AG20443 (cell line): ENCODE measurements around the gene KCMF1.
"Not testable (repeated sequence)": the region's sequence is repeated elsewhere in the genome, so short reads cannot be mapped to it uniquely, and the experiment has no call there.

Experiments
- DNase-seq: peaks from one replicate; pipeline ENCODE4 v3.0.0; 2012; ENCODE audit warnings: low spot score, mixed read lengths

KCMF1 gene

GRCh38 chr2:84970868-84971509 lies at the start of gene KCMF1:
TSS of gene KCMF1 (plus strand) at chr2:84971161. CDS start at chr2:84971452, 291 bp downstream.
- DNase-seq = peak; percentile 93

GRCh38 chr2:84923009-84923408 lies 48.0 kb upstream of the KCMF1 start:
- DNase-seq = no peak

- DNase-seq = peak; percentile 32
Measured at GRCh38 chr2:84924173-84925106, 46.5 kb upstream of the KCMF1 start.

GRCh38 chr2:84925336-84925723 lies 45.6 kb upstream of the KCMF1 start:
- DNase-seq = no peak

GRCh38 chr2:84925724-84926376 lies 45.1 kb upstream of the KCMF1 start:
- DNase-seq = peak; percentile 78

- DNase-seq = no peak
Measured at GRCh38 chr2:84927275-84927627, 43.7 kb upstream of the KCMF1 start.

- no peak for DNase-seq
Measured at GRCh38 chr2:84931384-84931821, 39.6 kb upstream of the KCMF1 start.

- DNase-seq = no peak
Measured at GRCh38 chr2:84938194-84938879, 32.6 kb upstream of the KCMF1 start.

GRCh38 chr2:84939426-84940087 lies 31.4 kb upstream of the KCMF1 start:
- no peak for DNase-seq

GRCh38 chr2:84940088-84940470 lies 30.9 kb upstream of the KCMF1 start:
- no peak for DNase-seq

GRCh38 chr2:84940831-84941412 lies 30.0 kb upstream of the KCMF1 start:
- no peak for DNase-seq

GRCh38 chr2:84942166-84942565 lies 28.8 kb upstream of the KCMF1 start:
- DNase-seq = no peak

- peak; percentile 31 for DNase-seq
Measured at GRCh38 chr2:84942964-84943421, 28.0 kb upstream of the KCMF1 start.

GRCh38 chr2:84944295-84944909 lies 26.6 kb upstream of the KCMF1 start:
- DNase-seq = no peak

- DNase-seq = not testable (repeated sequence)
Measured at GRCh38 chr2:84945838-84946203, 25.1 kb upstream of the KCMF1 start.

- peak; percentile 78 for DNase-seq
Measured at GRCh38 chr2:84946204-84947009, 24.6 kb upstream of the KCMF1 start.

- DNase-seq = no peak
Measured at GRCh38 chr2:84947010-84947593, 23.9 kb upstream of the KCMF1 start.

GRCh38 chr2:84953535-84953934 lies 17.4 kb upstream of the KCMF1 start:
- no peak for DNase-seq

GRCh38 chr2:84954329-84954728 lies 16.6 kb upstream of the KCMF1 start:
- no peak for DNase-seq
